ENCODE results near the gene RTN4RL1. TPM values are rescaled to one million over a fixed set of nuclear protein-coding genes. Genes with fewer than 3 reads are reported as not detected.

Gene RTN4RL1
- total RNA-seq, 1 experiment from 2014 or later, result 0.22 TPM

DNA sequence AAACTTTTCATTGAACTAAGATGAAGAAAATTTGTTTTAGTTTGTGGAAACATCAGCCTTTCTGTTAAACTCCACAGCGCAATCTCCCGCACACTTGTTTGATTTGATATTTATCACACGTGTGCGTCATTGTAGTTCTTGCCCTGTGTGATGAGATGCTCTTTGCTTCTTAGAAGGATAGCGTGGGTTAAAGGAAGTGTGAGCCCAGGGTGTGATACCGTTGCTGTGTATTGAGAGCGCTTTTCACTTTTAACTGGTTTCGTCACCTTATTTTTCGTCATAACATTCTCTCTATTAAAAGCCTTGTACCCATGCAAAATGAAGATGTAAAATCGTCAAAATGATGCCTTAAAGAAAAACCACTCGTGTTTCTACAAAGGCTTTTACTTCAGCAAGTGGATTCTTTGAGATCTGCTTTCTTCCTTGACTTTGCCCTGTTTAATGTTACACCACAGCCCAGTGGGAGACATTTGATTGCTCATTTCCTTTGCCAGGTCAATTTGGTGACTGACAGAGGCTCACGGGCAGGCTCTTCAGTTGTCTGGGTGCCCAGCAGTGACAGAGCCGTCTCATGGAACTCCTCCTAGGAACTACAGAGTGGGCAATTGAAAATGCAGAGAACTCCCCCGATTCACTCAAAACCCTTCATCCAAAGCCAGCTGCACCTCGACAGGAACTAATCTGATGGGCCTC is 134.2 kb downstream of the RTN4RL1 start:
- Histone ChIP-seq H3K18ac (ENCODE audit: insufficient read length, low read depth, low read length) (no peak overlapping the region), H2AFZ (ENCODE audit: low read length) (no peak overlapping the region), H2BK20ac (ENCODE audit: low read depth, low read length, poor library complexity, severe bottlenecking) (no peak overlapping the region), H3K56ac (ENCODE audit: insufficient read length, low read depth, low read length) (no peak overlapping the region), H2BK15ac (ENCODE audit: low read depth, low read length) (no peak overlapping the region), H3K79me1 (ENCODE audit: insufficient read depth, low read depth, low read length, poor library complexity, severe bottlenecking) (no peaks in the 10 kb centered on the region), H3K79me2 (ENCODE audit: insufficient read depth, low read length) (no peaks in the 10 kb centered on the region), H2BK5ac (ENCODE audit: insufficient read length, low read length) (no peak overlapping the region), H3K27me3 (ENCODE audit: insufficient read depth, low read length) (no peaks in the 10 kb centered on the region), H4K91ac (ENCODE audit: insufficient read length, low read depth, low read length) (no peak overlapping the region), H4K20me1 (ENCODE audit: control insufficient read depth, insufficient read depth, insufficient read length) (no peaks in the 10 kb centered on the region), H2BK120ac (ENCODE audit: low read depth, low read length, poor library complexity, severe bottlenecking) (no peak overlapping the region), H3K4me2 (ENCODE audit: insufficient read depth, insufficient read length, low read length) (no peak overlapping the region), H3K27ac (ENCODE audit: insufficient read length, low read depth, low read length) (no peak overlapping the region), H3K9me3 (ENCODE audit: control insufficient read depth, low read depth, low read length) (no peaks in the 10 kb centered on the region), H3K23ac (ENCODE audit: insufficient read length, low read depth, low read length) (no peak overlapping the region), H3K4ac (ENCODE audit: low read depth, low read length) (no peak overlapping the region), H3K23me2 (ENCODE audit: insufficient read length, low read depth, low read length, poor library complexity, severe bottlenecking) (no peaks in the 10 kb centered on the region), H4K5ac (ENCODE audit: insufficient read length, low read depth, low read length) (no peak overlapping the region), H3K9ac (ENCODE audit: extremely low read depth, insufficient read length, low read length) (no peak overlapping the region), H2BK12ac (ENCODE audit: insufficient read length, low read depth, low read length) (no peak overlapping the region), H2AK5ac (ENCODE audit: insufficient read length, low read length) (no peak overlapping the region), H4K8ac (replicated peaks; ENCODE audit: insufficient read length, low read depth, low read length) (no peak overlapping the region), H3T11ph (ENCODE audit: low read length) (no peak overlapping the region), H3K14ac (ENCODE audit: insufficient read depth, low read length) (no peak overlapping the region), H3K4me1 (ENCODE audit: insufficient read depth, low read length) (no peaks in the 10 kb centered on the region)
- peaks cover 23 to 88% (median 70%) of the 10 kb centered on the region in 3 experiments; a peak in 6 of 7 replicates for H3K36me3 Mint-ChIP-seq (ENCODE audit: insufficient read depth in 1 of 3, low read depth in 3 of 3)
- H3K4me1 Mint-ChIP-seq, result no peaks in the 10 kb centered on the region
- H3K27me3 Mint-ChIP-seq (ENCODE audit: low read depth), result no peaks in the 10 kb centered on the region
- no peak overlapping the region for H3K4me3 Mint-ChIP-seq
- no peaks in the 10 kb centered on the region for H3K9me3 Mint-ChIP-seq
- no peak for DNase-seq
- TF ChIP-seq, protein P1, sequence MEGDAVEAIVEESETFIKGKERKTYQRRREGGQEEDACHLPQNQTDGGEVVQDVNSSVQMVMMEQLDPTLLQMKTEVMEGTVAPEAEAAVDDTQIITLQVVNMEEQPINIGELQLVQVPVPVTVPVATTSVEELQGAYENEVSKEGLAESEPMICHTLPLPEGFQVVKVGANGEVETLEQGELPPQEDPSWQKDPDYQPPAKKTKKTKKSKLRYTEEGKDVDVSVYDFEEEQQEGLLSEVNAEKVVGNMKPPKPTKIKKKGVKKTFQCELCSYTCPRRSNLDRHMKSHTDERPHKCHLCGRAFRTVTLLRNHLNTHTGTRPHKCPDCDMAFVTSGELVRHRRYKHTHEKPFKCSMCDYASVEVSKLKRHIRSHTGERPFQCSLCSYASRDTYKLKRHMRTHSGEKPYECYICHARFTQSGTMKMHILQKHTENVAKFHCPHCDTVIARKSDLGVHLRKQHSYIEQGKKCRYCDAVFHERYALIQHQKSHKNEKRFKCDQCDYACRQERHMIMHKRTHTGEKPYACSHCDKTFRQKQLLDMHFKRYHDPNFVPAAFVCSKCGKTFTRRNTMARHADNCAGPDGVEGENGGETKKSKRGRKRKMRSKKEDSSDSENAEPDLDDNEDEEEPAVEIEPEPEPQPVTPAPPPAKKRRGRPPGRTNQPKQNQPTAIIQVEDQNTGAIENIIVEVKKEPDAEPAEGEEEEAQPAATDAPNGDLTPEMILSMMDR (conservative IDR thresholded peaks at IDR 0.05), result no peak
- no CpG with 5 or more reads among the region's 15 CpGs for WGBS (ENCODE audit: extremely low coverage, insufficient read length, low lambda C conversion rate)
- no peak overlapping the region; a peak in 2 of 7 replicates for H3K27ac Mint-ChIP-seq

All from H9 (cell line).